DND-41 (cell line): ENCODE results near the gene TRERF1.

ENCODE experiments used
- ATAC-seq: fragments of 200-7000 bp; cut with Tn5 transposase; 3 replicates; pipeline ENCODE4 v1.9.1; 2021; ENCODE audit warnings: low read depth; ENCODE audit not compliant: insufficient read depth
- DNase-seq: peaks from one replicate; pipeline ENCODE4 v3.0.0-alpha.2; 2020
- H2AFZ ChIP-seq: 2 replicates; pipeline ENCODE4 v1.6.0; 2012; ENCODE audit warnings: low read depth, low read length
- H3K27ac ChIP-seq: 2 replicates; pipeline ENCODE4 v1.5.1; 2012; ENCODE audit warnings: low read length, inconsistent platforms
- H3K27me3 ChIP-seq: fragments of 200-600 bp; sonication (generic); 2 replicates; pipeline ENCODE4 v1.6.0; 2012; ENCODE audit warnings: low read length, mild to moderate bottlenecking, inconsistent platforms; ENCODE audit not compliant: insufficient read depth, poor library complexity
- H3K36me3 ChIP-seq: 2 replicates; pipeline ENCODE4 v1.5.1; 2012; ENCODE audit warnings: low read length, inconsistent platforms; ENCODE audit not compliant: insufficient read depth
- H3K4me1 ChIP-seq: 2 replicates; pipeline ENCODE4 v1.5.1; 2012; ENCODE audit warnings: mild to moderate bottlenecking, low read length; ENCODE audit not compliant: insufficient read depth
- H3K4me2 ChIP-seq: 2 replicates; pipeline ENCODE4 v1.6.0; 2012; ENCODE audit warnings: mild to moderate bottlenecking, moderate library complexity, low read length, inconsistent platforms; ENCODE audit not compliant: insufficient read depth
- H3K4me3 ChIP-seq, 2 experiments: fragments of 200-600 bp in 1 of 2; shearing (Covaris generic) in 1 of 2; 2 replicates each; pipeline ENCODE4 v1.5.1; 2012 to 2016; ENCODE audit warnings: inconsistent platforms in 2 of 2, low read length in 2 of 2, mild to moderate bottlenecking in 2 of 2, low read depth in 1 of 2, moderate library complexity in 1 of 2
- H3K79me2 ChIP-seq: 2 replicates; pipeline ENCODE4 v1.6.0; 2012; ENCODE audit warnings: low read length, inconsistent platforms; ENCODE audit not compliant: insufficient read depth
- H3K9ac ChIP-seq: 2 replicates; pipeline ENCODE4 v1.6.0; 2012; ENCODE audit warnings: low read depth, mild to moderate bottlenecking, inconsistent platforms, low read length, moderate library complexity
- H3K9me3 ChIP-seq: 2 replicates; pipeline ENCODE4 v1.5.1; 2012; ENCODE audit warnings: low read length, moderate library complexity, mild to moderate bottlenecking, inconsistent platforms; ENCODE audit not compliant: insufficient read depth, severe bottlenecking
- H4K20me1 ChIP-seq: 2 replicates; pipeline ENCODE4 v1.6.0; 2012; ENCODE audit warnings: low read length; ENCODE audit not compliant: insufficient read depth
- EZH2 ChIP-seq: IDR thresholded peaks from 3 replicates; pipeline ENCODE4 v1.6.1; 2012; ENCODE audit warnings: borderline replicate concordance, low read depth, mild to moderate bottlenecking, moderate library complexity, low read length, inconsistent platforms; ENCODE audit not compliant: severe bottlenecking
- TF ChIP-seq, protein P1 (sequence below): IDR thresholded peaks from 2 replicates; pipeline ENCODE4 v1.5.1; 2012; ENCODE audit warnings: borderline replicate concordance, low read length, moderate library complexity, mild to moderate bottlenecking; ENCODE audit not compliant: poor library complexity, severe bottlenecking; ENCODE audit errors: extremely low read depth

The TRERF1 gene

DNA sequence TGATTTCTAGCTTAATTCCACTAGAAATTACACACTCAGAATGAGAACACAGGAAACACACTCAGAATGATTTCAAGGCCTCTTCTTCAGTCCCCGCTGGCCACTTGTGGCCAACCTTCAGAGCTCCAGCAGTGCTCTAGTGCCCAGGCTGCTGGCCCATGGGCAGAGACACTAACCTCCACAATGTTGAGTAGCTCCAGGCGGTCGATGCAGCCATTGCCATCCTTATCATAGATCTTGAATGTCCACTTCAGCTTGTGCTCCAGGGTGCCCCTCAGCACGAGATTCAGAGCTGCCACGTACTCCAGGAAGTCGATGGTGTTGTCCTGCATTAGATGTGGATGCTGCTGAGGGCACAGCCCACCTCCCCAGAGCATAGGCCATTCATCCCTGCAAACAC lies 263.3 kb downstream of the TRERF1 start:
- TF ChIP-seq EZH2, result no peak
- TF ChIP-seq, protein P1, sequence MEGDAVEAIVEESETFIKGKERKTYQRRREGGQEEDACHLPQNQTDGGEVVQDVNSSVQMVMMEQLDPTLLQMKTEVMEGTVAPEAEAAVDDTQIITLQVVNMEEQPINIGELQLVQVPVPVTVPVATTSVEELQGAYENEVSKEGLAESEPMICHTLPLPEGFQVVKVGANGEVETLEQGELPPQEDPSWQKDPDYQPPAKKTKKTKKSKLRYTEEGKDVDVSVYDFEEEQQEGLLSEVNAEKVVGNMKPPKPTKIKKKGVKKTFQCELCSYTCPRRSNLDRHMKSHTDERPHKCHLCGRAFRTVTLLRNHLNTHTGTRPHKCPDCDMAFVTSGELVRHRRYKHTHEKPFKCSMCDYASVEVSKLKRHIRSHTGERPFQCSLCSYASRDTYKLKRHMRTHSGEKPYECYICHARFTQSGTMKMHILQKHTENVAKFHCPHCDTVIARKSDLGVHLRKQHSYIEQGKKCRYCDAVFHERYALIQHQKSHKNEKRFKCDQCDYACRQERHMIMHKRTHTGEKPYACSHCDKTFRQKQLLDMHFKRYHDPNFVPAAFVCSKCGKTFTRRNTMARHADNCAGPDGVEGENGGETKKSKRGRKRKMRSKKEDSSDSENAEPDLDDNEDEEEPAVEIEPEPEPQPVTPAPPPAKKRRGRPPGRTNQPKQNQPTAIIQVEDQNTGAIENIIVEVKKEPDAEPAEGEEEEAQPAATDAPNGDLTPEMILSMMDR, result no peak
- Histone ChIP-seq H3K9ac (no peak overlapping the region), H4K20me1 (no peaks in the 10 kb centered on the region), H3K4me2 (no peak overlapping the region), H3K27me3 (no peaks in the 10 kb centered on the region), H3K36me3 (no peaks in the 10 kb centered on the region), H3K27ac (no peak overlapping the region), H3K4me3 (no peak overlapping the region), H3K9me3 (no peaks in the 10 kb centered on the region), H2AFZ (no peak overlapping the region), H3K79me2 (no peaks in the 10 kb centered on the region), H3K4me1 (no peaks in the 10 kb centered on the region)
- no peak for DNase-seq
- no peak for ATAC-seq

DNA sequence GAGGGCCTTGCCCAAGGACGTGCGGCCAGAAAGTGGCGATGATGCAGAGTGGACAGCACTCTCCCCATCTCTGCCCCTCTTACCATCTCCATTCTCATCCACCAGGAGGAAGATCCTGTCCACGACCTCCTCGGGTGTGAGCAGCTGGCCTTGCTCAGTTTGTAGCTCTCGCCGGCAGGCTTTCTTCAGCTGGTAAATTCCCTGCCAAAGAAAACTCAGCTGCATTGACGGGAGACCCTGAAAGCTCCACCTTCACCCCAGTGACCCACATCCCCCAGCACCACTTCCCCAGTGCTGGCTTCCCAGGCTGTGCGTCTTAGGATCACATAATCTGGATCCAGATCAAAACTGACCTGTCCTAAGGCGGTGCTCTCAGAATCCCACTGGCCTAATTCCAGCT lies 266.1 kb downstream of the TRERF1 start:
- Histone ChIP-seq H3K9me3 (no peaks in the 10 kb centered on the region), H3K79me2 (no peaks in the 10 kb centered on the region), H4K20me1 (no peaks in the 10 kb centered on the region), H3K4me3 (no peak overlapping the region), H2AFZ (no peak overlapping the region), H3K9ac (no peak overlapping the region), H3K27me3 (no peaks in the 10 kb centered on the region), H3K4me1 (no peaks in the 10 kb centered on the region), H3K4me2 (no peak overlapping the region), H3K36me3 (no peaks in the 10 kb centered on the region), H3K27ac (no peak overlapping the region)
- no peak for ATAC-seq
- TF ChIP-seq, protein P1, result no peak
- no peak for TF ChIP-seq EZH2
- no peak for DNase-seq

DNA sequence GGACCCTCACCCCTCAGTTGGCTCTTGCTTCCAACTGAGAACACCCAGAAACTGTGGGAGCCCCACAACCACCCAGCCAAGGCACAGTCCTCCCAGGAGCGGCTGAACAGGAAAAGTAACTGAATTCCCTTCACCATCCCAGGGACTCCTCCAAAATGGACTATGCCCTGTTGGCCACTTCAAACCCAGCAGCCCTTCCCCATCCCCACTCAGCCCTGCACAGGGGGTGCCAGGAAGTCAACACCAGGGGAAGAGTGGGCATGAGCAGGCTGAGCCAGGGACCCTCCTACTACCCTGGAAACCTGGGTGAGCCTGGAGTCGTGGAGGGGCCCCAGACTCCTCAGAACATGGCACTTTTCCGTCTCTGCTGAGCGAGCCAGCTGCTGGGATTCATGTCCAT lies 267.3 kb downstream of the TRERF1 start:
- Histone ChIP-seq H3K9ac (no peak overlapping the region), H3K27ac (no peak overlapping the region), H3K79me2 (no peaks in the 10 kb centered on the region), H4K20me1 (no peaks in the 10 kb centered on the region), H2AFZ (no peak overlapping the region), H3K36me3 (no peaks in the 10 kb centered on the region), H3K4me1 (no peaks in the 10 kb centered on the region), H3K4me3 (no peak overlapping the region), H3K4me2 (no peak overlapping the region), H3K27me3 (no peaks in the 10 kb centered on the region), H3K9me3 (no peaks in the 10 kb centered on the region)
- TF ChIP-seq EZH2, result no peak
- TF ChIP-seq, protein P1, result no peak
- ATAC-seq (no peak), DNase-seq (no peak)

DNA sequence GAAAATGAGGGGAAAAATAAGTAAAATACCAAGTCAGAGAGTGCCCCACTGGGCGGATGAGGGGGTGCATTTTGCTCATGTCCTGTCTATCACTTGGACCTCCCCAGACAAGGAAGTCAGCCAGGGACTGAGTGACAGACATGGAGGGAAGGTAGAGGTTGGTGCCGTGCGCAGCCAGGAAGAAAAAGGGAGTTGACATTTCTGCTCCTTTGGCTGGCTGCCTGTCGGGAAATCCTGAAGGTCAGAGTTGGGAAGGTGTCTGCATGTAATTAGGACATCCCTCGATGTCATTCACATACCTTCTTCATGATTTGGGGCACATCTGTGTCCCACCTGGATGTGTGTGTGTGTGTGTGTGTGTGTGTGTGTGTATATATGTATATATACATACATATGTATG lies 269.6 kb downstream of the TRERF1 start:
- H3K9ac ChIP-seq, result no peak overlapping the region
- ATAC-seq (no peak), DNase-seq (no peak)
- H3K9me3 ChIP-seq, result no peaks in the 10 kb centered on the region
- H3K27me3 ChIP-seq, result no peaks in the 10 kb centered on the region
- H4K20me1 ChIP-seq, result no peaks in the 10 kb centered on the region
- no peaks in the 10 kb centered on the region for H3K79me2 ChIP-seq
- H3K27ac ChIP-seq, result no peak overlapping the region
- no peak overlapping the region for H3K4me2 ChIP-seq
- H3K4me1 ChIP-seq, result no peaks in the 10 kb centered on the region
- H3K36me3 ChIP-seq, result no peaks in the 10 kb centered on the region
- TF ChIP-seq, protein P1, result no peak
- TF ChIP-seq EZH2, result no peak
- no peak overlapping the region for H2AFZ ChIP-seq
- H3K4me3 ChIP-seq, result no peak overlapping the region
